ENCODE results near the gene GPC3.

DNA sequence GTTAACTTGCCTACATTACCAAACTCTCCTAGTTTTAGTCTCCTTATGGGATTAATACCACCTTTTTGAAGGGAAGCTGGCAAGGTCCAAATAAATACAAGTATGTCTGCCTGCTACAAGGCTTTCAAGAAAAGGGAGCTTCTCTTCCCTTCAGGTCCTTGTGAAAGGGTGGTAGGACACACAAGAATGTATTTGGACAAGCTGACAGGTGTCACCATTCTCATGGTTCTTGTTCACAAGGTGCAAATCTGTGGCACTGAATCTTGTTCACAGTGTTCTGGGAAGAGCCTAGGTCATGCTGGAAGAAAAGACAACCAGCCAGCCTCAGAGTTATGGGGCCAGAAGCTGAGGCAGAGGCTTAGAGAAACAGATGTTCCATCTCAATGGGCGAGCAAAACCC lies 41.9 kb downstream of the GPC3 start:
- TF ChIP-seq POLR2A (IDR thresholded peaks at IDR 0.05) = no peak
- TF ChIP-seq, protein P1, sequence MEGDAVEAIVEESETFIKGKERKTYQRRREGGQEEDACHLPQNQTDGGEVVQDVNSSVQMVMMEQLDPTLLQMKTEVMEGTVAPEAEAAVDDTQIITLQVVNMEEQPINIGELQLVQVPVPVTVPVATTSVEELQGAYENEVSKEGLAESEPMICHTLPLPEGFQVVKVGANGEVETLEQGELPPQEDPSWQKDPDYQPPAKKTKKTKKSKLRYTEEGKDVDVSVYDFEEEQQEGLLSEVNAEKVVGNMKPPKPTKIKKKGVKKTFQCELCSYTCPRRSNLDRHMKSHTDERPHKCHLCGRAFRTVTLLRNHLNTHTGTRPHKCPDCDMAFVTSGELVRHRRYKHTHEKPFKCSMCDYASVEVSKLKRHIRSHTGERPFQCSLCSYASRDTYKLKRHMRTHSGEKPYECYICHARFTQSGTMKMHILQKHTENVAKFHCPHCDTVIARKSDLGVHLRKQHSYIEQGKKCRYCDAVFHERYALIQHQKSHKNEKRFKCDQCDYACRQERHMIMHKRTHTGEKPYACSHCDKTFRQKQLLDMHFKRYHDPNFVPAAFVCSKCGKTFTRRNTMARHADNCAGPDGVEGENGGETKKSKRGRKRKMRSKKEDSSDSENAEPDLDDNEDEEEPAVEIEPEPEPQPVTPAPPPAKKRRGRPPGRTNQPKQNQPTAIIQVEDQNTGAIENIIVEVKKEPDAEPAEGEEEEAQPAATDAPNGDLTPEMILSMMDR (IDR thresholded peaks at IDR 0.05) = no peak
